ENCODE results near the gene LYST.

- TF ChIP-seq CTCF (IDR thresholded peaks at IDR 0.05) (no peak), POLR2A (IDR thresholded peaks at IDR 0.05) (no peak), POLR2AphosphoS5 (IDR thresholded peaks at IDR 0.05) (no peak), EP300 (IDR thresholded peaks at IDR 0.05) (no peak)
Measured at GRCh38 chr1:235874261-235874660, 7.6 kb upstream of the LYST start.

Data from stomach (tissue), 4 donors.